ENCODE data around the gene CLTC.

Gene CLTC

DNA sequence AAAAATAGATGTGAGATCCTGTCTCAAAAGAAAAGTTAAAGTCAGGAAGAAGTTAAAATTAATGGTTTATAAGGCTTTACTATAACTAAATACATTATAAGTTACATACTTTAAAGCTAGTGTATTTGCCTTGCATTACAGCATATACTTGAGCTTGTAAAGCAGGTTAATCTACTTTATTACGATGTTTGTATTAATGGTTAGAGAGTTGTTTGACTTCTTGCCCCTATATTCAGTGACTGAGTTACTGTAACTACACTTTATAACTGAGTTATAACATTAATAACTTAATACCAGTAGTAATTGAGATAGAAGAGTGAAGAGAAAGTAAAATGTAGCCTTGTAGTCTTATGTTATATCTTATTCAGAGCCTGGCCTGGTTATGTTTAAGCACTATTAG is 22.9 kb downstream of the CLTC start:
- DNase-seq (ENCODE audit: low read depth in 2 of 2): no peak
- TF ChIP-seq CTCF (IDR thresholded peaks at IDR 0.05; ENCODE audit: low read depth, low read length): no peak
- no peak overlapping the region for H3K4me3 ChIP-seq (replicated peaks in 1 of 2; ENCODE audit: low read depth in 2 of 2, low read length in 2 of 2)

DNA sequence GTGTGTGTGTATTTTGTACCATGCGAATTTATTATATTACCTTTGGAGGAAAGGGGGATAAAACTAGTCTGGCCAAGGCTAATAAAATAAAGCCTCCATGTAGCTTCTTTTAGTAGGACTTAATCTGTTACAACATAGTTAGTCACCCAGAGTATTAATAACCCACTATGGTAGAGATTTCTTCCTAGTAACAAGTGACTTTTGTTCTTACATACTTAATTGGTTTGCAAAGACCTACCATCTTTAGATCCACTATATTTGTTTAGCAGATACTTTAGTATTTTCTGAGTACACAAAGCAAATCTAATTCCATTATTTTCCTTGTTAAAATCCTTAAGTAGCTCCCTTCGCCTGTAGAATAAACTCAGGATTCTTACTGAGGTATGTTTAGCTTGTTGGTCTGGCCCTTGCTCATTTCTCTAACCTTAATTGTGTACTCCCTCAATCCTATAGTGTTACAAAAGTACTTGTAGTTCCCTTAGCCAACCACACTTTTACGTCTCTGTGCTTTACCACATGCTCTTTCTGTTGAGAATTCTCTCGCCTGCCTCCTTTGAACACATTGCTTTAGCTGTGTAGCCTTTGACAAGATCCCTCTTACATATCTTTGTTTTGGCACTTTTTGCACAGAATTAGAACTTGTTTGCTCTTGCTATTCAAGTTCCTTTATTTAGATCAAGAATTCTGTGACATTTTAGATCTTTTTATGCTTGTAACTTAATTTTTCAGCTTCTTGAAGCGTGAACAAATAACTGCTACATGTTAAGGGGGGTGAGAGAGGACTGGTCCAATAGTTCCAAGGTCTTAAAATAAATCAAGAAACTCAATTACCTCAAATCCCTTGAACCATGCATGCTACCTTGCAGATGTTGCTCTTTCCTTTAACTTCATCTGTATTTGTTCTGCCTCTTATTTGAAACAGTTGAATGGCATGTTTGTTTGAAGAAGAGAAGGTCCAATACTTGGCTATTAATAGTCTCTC is 23.8 kb downstream of the CLTC start:
- DNase-seq (ENCODE audit: low read depth in 2 of 2): peak; percentile 43 to 68
- no peak overlapping the region for H3K4me3 ChIP-seq (replicated peaks in 1 of 2; ENCODE audit: low read depth in 2 of 2, low read length in 2 of 2)
- no peak for TF ChIP-seq CTCF (IDR thresholded peaks at IDR 0.05; ENCODE audit: low read depth, low read length)

DNA sequence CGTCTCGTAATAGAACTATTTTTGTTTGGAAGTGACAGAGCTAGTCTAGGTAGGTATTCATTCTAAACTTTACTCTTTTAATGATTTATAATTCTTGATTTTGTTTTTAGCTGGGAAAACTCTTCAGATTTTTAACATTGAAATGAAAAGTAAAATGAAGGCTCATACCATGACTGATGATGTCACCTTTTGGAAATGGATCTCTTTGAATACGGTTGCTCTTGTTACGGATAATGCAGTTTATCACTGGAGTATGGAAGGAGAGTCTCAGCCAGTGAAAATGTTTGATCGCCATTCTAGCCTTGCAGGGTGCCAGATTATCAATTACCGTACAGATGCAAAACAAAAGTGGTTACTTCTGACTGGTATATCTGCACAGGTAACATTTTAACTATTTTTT is 27.6 kb downstream of the CLTC start:
- H3K4me3 ChIP-seq (replicated peaks in 1 of 2; ENCODE audit: low read depth in 2 of 2, low read length in 2 of 2): no peak overlapping the region

DNA sequence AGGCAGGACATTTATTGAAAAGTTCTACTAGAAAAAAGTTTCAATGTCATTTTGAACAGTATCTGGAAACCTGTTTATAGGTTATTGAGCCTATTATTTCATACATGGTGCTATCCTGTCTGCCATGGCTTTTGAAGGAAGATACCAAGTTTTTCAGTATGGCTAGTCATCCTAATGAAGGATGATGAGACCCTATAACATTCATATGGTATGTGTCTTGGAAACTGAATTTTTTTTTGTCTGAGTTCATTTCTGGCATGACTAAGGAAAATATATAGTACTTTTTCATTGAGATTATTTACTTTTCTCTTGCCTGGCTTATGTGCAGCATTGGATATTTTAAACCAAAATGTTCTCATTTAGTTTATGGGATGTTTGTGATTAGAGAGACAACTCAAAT is 30.2 kb downstream of the CLTC start:
- no peak overlapping the region for H3K4me3 ChIP-seq (replicated peaks in 1 of 2; ENCODE audit: low read depth in 2 of 2, low read length in 2 of 2)
- no peak for DNase-seq (ENCODE audit: low read depth in 2 of 2)
- no peak for TF ChIP-seq CTCF (IDR thresholded peaks at IDR 0.05; ENCODE audit: low read depth, low read length)

More for the DNA sequence above, 27.6 kb downstream of the CLTC start:
- TF ChIP-seq CTCF (IDR thresholded peaks at IDR 0.05; ENCODE audit: low read depth, low read length): no peak
- no peak for DNase-seq (ENCODE audit: low read depth in 2 of 2)

GRCh38 chr17:59650642-59651041 is 30.9 kb downstream of the CLTC start:
- DNase-seq (ENCODE audit: low read depth in 2 of 2): no peak
- no peak overlapping the region for H3K4me3 ChIP-seq (replicated peaks in 1 of 2; ENCODE audit: low read depth in 2 of 2, low read length in 2 of 2)
- no peak for TF ChIP-seq CTCF (IDR thresholded peaks at IDR 0.05; ENCODE audit: low read depth, low read length)

DNA sequence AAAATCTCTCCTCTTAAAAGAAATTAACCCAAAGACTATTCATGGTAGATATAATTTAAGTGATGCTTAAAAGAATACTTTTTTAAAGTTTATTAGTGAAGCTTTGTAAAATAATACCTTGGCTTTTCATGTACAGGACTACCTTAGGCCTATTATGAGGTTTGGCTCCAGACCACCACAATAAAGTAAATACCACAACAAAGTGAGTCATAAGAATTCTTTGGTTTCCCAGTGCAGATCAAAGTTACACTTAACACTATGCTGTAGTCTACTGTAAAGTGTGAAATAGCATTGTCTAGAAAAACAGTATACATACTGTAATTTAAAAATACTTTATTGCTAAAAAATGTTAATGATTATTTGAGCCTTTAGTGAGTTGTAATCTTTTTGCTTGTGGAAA is 31.7 kb downstream of the CLTC start:
- TF ChIP-seq CTCF (IDR thresholded peaks at IDR 0.05; ENCODE audit: low read depth, low read length): no peak
- no peak overlapping the region for H3K4me3 ChIP-seq (replicated peaks in 1 of 2; ENCODE audit: low read depth in 2 of 2, low read length in 2 of 2)
- DNase-seq (ENCODE audit: low read depth in 2 of 2): peak in 1 of 2 donors; percentile 47
